Measurements from ENCODE around the gene COL4A6. TPM values are rescaled to one million over a fixed set of nuclear protein-coding genes. Genes with fewer than 3 reads are reported as not detected.

COL4A6 gene
- total and polyA plus RNA-seq, 2 experiments from 2014 or later, result 40.1 to 95.2 TPM

GRCh38 chrX:108173874-108174273 is 264.3 kb downstream of the COL4A6 start:
- Histone ChIP-seq H3K9me3 (ENCODE audit: low read depth) (no peaks in the 10 kb centered on the region), H3K27me3 (no peaks in the 10 kb centered on the region), H3K4me3 (no peak overlapping the region), H3K27ac (no peak overlapping the region), H3K36me3 (peaks cover 10% of the 10 kb centered on the region), H3K4me1 (ENCODE audit: low read depth) (no peaks in the 10 kb centered on the region)
- DNase-seq (ENCODE audit: low read depth in 1 of 2, low spot score in 1 of 2), result no peak
- no peak for TF ChIP-seq CTCF (IDR thresholded peaks at IDR 0.05; ENCODE audit: low read depth, low read length)

GRCh38 chrX:108171671-108172070 is 266.6 kb downstream of the COL4A6 start:
- Histone ChIP-seq H3K27me3 (no peaks in the 10 kb centered on the region), H3K9me3 (ENCODE audit: low read depth) (no peaks in the 10 kb centered on the region), H3K4me1 (ENCODE audit: low read depth) (no peaks in the 10 kb centered on the region), H3K27ac (no peak overlapping the region), H3K36me3 (peaks cover 10% of the 10 kb centered on the region), H3K4me3 (no peak overlapping the region)
- TF ChIP-seq CTCF (IDR thresholded peaks at IDR 0.05; ENCODE audit: low read depth, low read length), result no peak
- no peak for DNase-seq (ENCODE audit: low read depth in 1 of 2, low spot score in 1 of 2)

GRCh38 chrX:108169768-108170167 is 268.5 kb downstream of the COL4A6 start:
- no peak for TF ChIP-seq CTCF (IDR thresholded peaks at IDR 0.05; ENCODE audit: low read depth, low read length)

GRCh38 chrX:108168961-108169740 is 269.1 kb downstream of the COL4A6 start:
- no peaks in the 10 kb centered on the region for H3K27me3 ChIP-seq
- no peak overlapping the region for H3K4me3 ChIP-seq
- no peaks in the 10 kb centered on the region for H3K9me3 ChIP-seq (ENCODE audit: low read depth)
- no peak for TF ChIP-seq CTCF (IDR thresholded peaks at IDR 0.05; ENCODE audit: low read depth, low read length)
- no peaks in the 10 kb centered on the region for H3K4me1 ChIP-seq (ENCODE audit: low read depth)
- no peak for DNase-seq (ENCODE audit: low read depth in 1 of 2, low spot score in 1 of 2)
- no peak overlapping the region for H3K27ac ChIP-seq
- peaks cover 5% of the 10 kb centered on the region for H3K36me3 ChIP-seq

More at GRCh38 chrX:108169768-108170167, 268.5 kb downstream of the COL4A6 start:
- H3K9me3 ChIP-seq (ENCODE audit: low read depth), result no peaks in the 10 kb centered on the region
- no peak overlapping the region for H3K27ac ChIP-seq
- no peak for DNase-seq (ENCODE audit: low read depth in 1 of 2, low spot score in 1 of 2)
- no peak overlapping the region for H3K4me3 ChIP-seq
- H3K4me1 ChIP-seq (ENCODE audit: low read depth), result no peaks in the 10 kb centered on the region
- peaks cover 8% of the 10 kb centered on the region for H3K36me3 ChIP-seq
- no peaks in the 10 kb centered on the region for H3K27me3 ChIP-seq

- Histone ChIP-seq H3K4me1 (ENCODE audit: low read depth) (no peaks in the 10 kb centered on the region), H3K4me3 (no peak overlapping the region), H3K27me3 (no peaks in the 10 kb centered on the region), H3K9me3 (ENCODE audit: low read depth) (no peaks in the 10 kb centered on the region), H3K36me3 (peaks cover 5% of the 10 kb centered on the region), H3K27ac (no peak overlapping the region)
- no peak for TF ChIP-seq CTCF (IDR thresholded peaks at IDR 0.05; ENCODE audit: low read depth, low read length)
- peak in 1 of 2 donors; percentile 65 for DNase-seq (ENCODE audit: low read depth in 1 of 2, low spot score in 1 of 2)
Observed at GRCh38 chrX:108167211-108167872, 270.9 kb downstream of the COL4A6 start.
